Activated CD8-positive, alpha-beta memory T cell treated with anti-CD3 and anti-CD28 coated beads, Interleukin-2, amount 50 U/mL, for 1 hour (primary cell): ENCODE data around the gene SCN2B.
A peak's percentile ranks its signal among the peaks of the same experiment; 100 is the strongest.

ENCODE experiments used
- DNase-seq: peaks from one replicate; pipeline ENCODE4 v3.0.0-alpha.2; 2020; ENCODE audit errors: extremely low read depth

SCN2B gene, protein sequence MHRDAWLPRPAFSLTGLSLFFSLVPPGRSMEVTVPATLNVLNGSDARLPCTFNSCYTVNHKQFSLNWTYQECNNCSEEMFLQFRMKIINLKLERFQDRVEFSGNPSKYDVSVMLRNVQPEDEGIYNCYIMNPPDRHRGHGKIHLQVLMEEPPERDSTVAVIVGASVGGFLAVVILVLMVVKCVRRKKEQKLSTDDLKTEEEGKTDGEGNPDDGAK

DNA sequence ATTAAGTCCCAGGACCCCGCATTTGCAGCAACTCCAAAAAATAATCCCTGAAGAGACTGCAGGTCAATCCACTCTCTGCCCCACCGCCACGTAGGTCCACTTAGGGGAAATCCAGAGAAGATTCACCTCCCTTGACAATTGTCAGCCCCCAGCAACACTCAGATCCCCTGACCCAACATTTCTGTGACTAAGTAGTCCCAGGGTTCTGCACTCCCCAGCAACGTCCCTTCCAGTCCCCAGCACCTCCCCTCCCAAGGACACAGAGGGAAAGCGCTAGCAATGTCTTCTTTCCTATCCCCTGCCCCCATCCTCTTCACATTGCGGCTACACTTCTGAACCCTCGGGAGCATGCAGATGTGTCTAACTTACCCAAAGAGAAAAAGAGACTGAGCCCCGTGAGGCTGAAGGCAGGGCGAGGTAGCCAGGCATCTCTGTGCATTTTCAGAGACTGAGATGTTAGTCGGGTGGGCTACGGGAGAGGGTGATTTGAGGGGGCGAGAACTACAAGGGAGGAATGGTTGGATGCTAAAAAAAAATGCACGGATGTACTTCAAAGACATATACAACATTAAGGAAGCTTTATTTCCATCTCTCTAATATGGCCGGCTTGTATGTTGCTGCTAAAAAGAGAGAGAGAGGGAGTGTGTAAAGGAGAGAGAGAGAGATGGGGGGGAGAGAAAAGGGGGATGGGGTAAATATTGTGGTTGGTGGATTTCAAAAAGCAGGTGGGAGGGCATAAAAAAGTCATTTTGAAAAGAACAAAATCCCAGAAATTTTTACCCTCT is at the start of gene SCN2B:
TSS of gene SCN2B (minus strand) at position 647 of the 785 bp plus-strand sequence. CDS start at position 439, 208 bp downstream.
- DNase-seq, result no peak

GRCh38 chr11:118224511-118225188 is 48.2 kb upstream of the SCN2B start, which contains the start of gene JAML:
JAML (minus strand) TSS chr11:118225011; CDS start chr11:118214866, 10,145 bp downstream.
- DNase-seq, result peak; percentile 62

GRCh38 chr11:118223992-118224391 is 47.6 kb upstream of the SCN2B start:
- DNase-seq, result no peak

DNA sequence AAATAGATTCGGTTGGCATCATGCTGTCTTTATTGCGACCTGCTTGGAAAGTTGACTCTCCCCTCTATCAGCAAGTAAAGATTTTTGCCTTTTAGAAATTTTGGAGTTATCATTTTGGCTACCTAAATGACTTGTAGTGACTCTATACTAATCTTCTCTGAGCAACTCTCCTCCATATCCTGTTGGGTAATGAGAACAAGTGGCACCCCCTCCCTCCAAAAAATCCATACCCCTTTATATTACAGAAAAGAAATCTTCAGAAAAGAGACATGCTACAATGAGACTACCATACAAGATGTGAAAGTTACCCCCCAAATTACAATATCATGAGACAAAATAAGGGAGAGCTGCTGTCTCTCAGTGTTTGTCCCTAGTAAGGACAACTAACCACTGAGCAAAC is 47.1 kb upstream of the SCN2B start:
- DNase-seq, result no peak

- DNase-seq, result no peak
Observed at GRCh38 chr11:118222437-118222836, 46.0 kb upstream of the SCN2B start.

- no peak for DNase-seq
Observed at GRCh38 chr11:118221419-118221818, 45.0 kb upstream of the SCN2B start.

GRCh38 chr11:118219732-118220131 is 43.3 kb upstream of the SCN2B start:
- DNase-seq, result no peak

GRCh38 chr11:118219244-118219643 is 42.8 kb upstream of the SCN2B start:
- no peak for DNase-seq

DNA sequence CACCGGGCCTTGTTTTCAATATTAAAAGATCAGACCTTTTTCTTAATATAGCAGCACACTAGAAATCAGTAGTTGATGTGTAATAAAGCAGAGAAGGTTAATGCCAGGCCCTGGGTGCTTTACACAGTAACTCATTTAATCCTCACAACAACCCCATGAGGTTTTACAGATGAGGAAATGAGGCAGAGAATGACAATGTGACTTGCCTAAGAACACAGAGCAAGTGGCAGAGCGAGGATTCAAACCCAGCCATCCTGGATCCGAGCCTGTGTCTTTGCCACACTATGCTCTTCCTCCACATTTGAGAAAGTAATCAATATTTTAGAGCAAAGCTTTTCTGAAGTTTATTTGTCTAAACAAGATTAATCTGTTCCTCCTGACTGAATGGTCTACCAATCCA is 41.1 kb upstream of the SCN2B start:
- DNase-seq, result no peak

- no peak for DNase-seq
Observed at GRCh38 chr11:118216621-118217481, 40.4 kb upstream of the SCN2B start.

DNA sequence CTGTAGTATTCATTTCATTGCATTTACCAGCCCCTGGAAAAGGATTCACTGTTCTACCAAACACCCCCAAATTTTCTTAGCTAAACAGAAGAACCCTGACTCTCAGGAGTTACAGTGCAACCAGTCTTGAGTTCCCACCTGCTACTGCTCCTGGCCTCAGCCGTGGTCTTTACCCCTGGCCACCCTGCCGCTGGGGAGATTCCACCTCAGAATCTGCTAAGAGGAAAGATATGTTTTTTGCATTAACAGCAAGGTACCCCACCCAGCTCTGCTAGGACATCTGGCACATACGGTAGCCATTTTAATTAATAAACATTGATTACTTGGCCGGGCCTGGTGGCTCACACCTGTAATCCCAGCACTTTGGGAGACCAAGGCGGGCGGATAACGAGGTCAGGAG is 39.3 kb upstream of the SCN2B start:
- no peak for DNase-seq

- DNase-seq, result no peak
Observed at GRCh38 chr11:118215262-118215661, 38.8 kb upstream of the SCN2B start.

- DNase-seq, result no peak
Observed at GRCh38 chr11:118214210-118214914, 37.9 kb upstream of the SCN2B start.

DNA sequence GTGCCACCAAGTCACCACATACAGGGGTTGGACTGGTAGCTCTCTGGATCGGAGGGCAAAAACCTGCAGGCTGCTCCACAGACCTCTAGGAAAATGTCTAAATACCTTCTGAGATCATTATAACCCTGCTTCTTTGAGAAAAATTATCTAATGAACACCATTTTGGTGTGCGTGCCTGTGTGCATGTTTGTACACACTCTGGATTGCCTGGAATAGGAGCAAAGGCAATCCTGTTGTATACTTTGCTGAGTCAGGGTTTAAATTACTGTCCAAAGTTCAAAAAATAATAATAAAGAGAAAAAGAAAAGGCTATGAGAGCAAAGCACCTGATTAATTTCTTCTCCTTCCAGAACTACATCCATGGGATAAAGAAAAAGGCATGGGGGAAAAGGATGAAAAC is 37.3 kb upstream of the SCN2B start:
- no peak for DNase-seq

GRCh38 chr11:118213201-118213600 is 36.8 kb upstream of the SCN2B start:
- DNase-seq, result no peak

- no peak for DNase-seq
Observed at GRCh38 chr11:118212781-118213191, 36.3 kb upstream of the SCN2B start.

DNA sequence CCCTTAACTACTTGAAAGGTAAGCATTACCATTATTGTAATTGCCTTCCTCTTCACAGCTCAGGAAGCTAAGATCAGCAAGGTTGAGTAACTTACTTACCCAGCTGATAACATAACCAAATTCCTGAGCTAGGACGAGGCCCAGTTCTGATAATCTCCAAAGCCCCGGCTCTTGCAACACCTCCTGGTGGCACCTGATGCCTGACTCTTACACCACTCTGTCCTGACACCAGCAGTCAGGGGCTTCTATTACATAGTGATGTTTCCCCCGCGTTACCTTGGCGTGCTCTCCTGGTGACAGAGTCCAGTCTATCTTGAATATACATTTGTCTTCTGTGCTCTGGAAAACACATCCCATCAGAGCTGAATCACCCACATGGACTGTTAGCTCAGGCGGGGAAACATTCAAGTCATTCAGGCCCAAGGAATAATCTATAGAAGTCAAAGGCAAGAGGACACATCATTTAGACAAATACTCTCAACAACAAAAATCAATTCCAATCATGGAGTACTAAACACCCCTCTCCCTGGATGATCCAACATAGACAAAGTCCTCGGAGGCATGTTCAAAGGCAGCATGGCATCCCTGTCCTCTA is 35.8 kb upstream of the SCN2B start:
- DNase-seq, result no peak

DNA sequence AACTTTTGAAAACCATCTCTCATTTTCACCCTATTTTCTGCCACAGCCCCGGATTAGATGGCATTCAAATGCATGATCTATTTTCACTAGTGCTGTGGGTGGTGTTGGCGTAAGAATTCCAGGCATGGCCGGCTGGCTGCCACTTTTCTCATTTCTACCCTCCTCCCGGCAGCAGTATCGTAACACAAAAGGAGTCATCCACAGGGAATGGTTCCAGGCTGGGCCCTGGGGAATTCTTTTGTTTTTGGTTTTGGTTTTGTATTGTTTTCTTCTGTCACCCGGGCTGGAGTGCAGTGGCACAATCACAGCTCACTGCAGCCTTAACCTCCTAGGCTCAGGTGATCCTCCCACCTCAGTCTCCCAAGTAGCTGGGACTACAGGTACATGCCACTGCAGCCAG is 34.6 kb upstream of the SCN2B start:
- no peak for DNase-seq

GRCh38 chr11:118210323-118210722 is 33.9 kb upstream of the SCN2B start:
- no peak for DNase-seq

GRCh38 chr11:118209033-118209432 is 32.6 kb upstream of the SCN2B start:
- DNase-seq, result no peak

- no peak for DNase-seq
Observed at GRCh38 chr11:118207079-118207478, 30.6 kb upstream of the SCN2B start.
